Brain microvascular endothelial cell (primary cell): Measurements from ENCODE around the gene CFL2.

Source experiments
- DNase-seq: peaks from one replicate; pipeline ENCODE4 v3.0.0-alpha.2; 2020
- H3K27ac ChIP-seq: fragments of 250-450 bp; sonication (Bioruptor Pico); 2 replicates; pipeline ENCODE4 v1.5.1; 2020; ENCODE audit warnings: mild to moderate bottlenecking, moderate library complexity
- H3K27me3 ChIP-seq: fragments of 250-450 bp; sonication (Bioruptor Pico); replicated peaks from 2 replicates; pipeline ENCODE4 v1.5.1; 2020; ENCODE audit warnings: mild to moderate bottlenecking
- H3K36me3 ChIP-seq: fragments of 250-450 bp; sonication (Bioruptor Pico); replicated peaks from 2 replicates; pipeline ENCODE4 v1.5.1; 2020; ENCODE audit warnings: mild to moderate bottlenecking
- H3K4me3 ChIP-seq: 2 replicates; pipeline ENCODE4 v1.5.1; 2011; ENCODE audit warnings: low read depth, mild to moderate bottlenecking, control low read depth, low read length, moderate library complexity
- CTCF ChIP-seq: IDR thresholded peaks from 2 replicates; pipeline ENCODE4 v1.5.1; 2011; ENCODE audit warnings: low read depth, mild to moderate bottlenecking, moderate library complexity, low read length, control low read depth, inconsistent platforms; ENCODE audit errors: missing control alignments
- in situ Hi-C: cut with HindIII; loops from 2 replicates; pipeline ENCODE4 v1.10.0; 2017; ENCODE audit warnings: low sequenced_read_pairs, low pct_ligation_motif_present

The CFL2 gene

GRCh38 chr14:34713681-34714319 lies 593 bp downstream of the CFL2 start:
- peak; percentile 65 for DNase-seq
- Histone ChIP-seq H3K36me3 (peaks cover 10% of the 10 kb centered on the region), H3K27me3 (no peaks in the 10 kb centered on the region), H3K4me3 (peak overlapping the region; percentile 80), H3K27ac (peak overlapping the region; percentile 94)
- in situ Hi-C loops, result no loop called here
- TF ChIP-seq CTCF, result no peak

- no peak for DNase-seq
- Histone ChIP-seq H3K36me3 (peaks cover 10% of the 10 kb centered on the region), H3K27me3 (no peaks in the 10 kb centered on the region), H3K27ac (peak overlapping the region; percentile 94), H3K4me3 (peak overlapping the region; percentile 80)
- no peak for TF ChIP-seq CTCF
- in situ Hi-C loops, result no loop called here
Measured at GRCh38 chr14:34713122-34713680, 1.2 kb downstream of the CFL2 start.

- peak overlapping the region; percentile 72 for H3K27ac ChIP-seq
- in situ Hi-C loops, result no loop called here
- no peak for TF ChIP-seq CTCF
- no peak overlapping the region for H3K4me3 ChIP-seq
- peaks cover 10% of the 10 kb centered on the region for H3K36me3 ChIP-seq
- no peaks in the 10 kb centered on the region for H3K27me3 ChIP-seq
- DNase-seq, result no peak
Measured at GRCh38 chr14:34711796-34712712, 2.3 kb downstream of the CFL2 start.

- peak overlapping the region; percentile 72 for H3K27ac ChIP-seq
- in situ Hi-C loops, result no loop called here
- no peak overlapping the region for H3K4me3 ChIP-seq
- TF ChIP-seq CTCF, result no peak
- H3K36me3 ChIP-seq, result peaks cover 10% of the 10 kb centered on the region
- DNase-seq, result peak; percentile 89
- H3K27me3 ChIP-seq, result no peaks in the 10 kb centered on the region
Measured at GRCh38 chr14:34711169-34711568, 3.2 kb downstream of the CFL2 start.

- TF ChIP-seq CTCF, result no peak
- H3K27me3 ChIP-seq, result no peaks in the 10 kb centered on the region
- no peak for DNase-seq
- peak overlapping the region; percentile 72 for H3K27ac ChIP-seq
- peaks cover 10% of the 10 kb centered on the region for H3K36me3 ChIP-seq
- in situ Hi-C loops, result no loop called here
- H3K4me3 ChIP-seq, result no peak overlapping the region
Measured at GRCh38 chr14:34710744-34711143, 3.6 kb downstream of the CFL2 start.
